Measurements from ENCODE around the gene EXOC1L.
A peak's percentile ranks its signal among the peaks of the same experiment; 100 is the strongest.

The EXOC1L gene

GRCh38 chr4:55819634-55820033 lies at the start of gene EXOC1L:
Gene EXOC1L, plus strand, starts transcription at chr4:55819790. Its CDS starts 237 bp downstream, at chr4:55820027.
- DNase-seq, result no peak

- DNase-seq, result no peak
Observed at GRCh38 chr4:55770662-55771061, 48.9 kb upstream of the EXOC1L start.

- DNase-seq, result no peak
Observed at GRCh38 chr4:55781341-55781740, 38.2 kb upstream of the EXOC1L start.

GRCh38 chr4:55781812-55782211 lies 37.8 kb upstream of the EXOC1L start:
- DNase-seq, result peak in 1 of 2 experiments; percentile 3

GRCh38 chr4:55783584-55783983 lies 36.0 kb upstream of the EXOC1L start:
- DNase-seq, result no peak

- no peak for DNase-seq
Observed at GRCh38 chr4:55784747-55785146, 34.8 kb upstream of the EXOC1L start.

GRCh38 chr4:55791666-55792065 lies 27.9 kb upstream of the EXOC1L start:
- no peak for DNase-seq

GRCh38 chr4:55793479-55793878 lies 26.1 kb upstream of the EXOC1L start:
- no peak for DNase-seq

GRCh38 chr4:55794053-55794452 lies 25.5 kb upstream of the EXOC1L start:
- no peak for DNase-seq

- DNase-seq, result no peak
Observed at GRCh38 chr4:55795341-55795740, 24.2 kb upstream of the EXOC1L start.

- DNase-seq, result peak in 1 of 2 experiments; percentile 1
Observed at GRCh38 chr4:55801498-55801897, 18.1 kb upstream of the EXOC1L start.

- no peak for DNase-seq
Observed at GRCh38 chr4:55807556-55807955, 12.0 kb upstream of the EXOC1L start.

GRCh38 chr4:55808186-55808585 lies 11.4 kb upstream of the EXOC1L start:
- peak in 1 of 2 experiments; percentile 43 for DNase-seq

- no peak for DNase-seq
Observed at GRCh38 chr4:55808632-55809031, 11.0 kb upstream of the EXOC1L start.

GRCh38 chr4:55817691-55818090 lies 1.9 kb upstream of the EXOC1L start:
- DNase-seq, result no peak

GRCh38 chr4:55820279-55820678 lies 689 bp downstream of the EXOC1L start:
- DNase-seq, result no peak

GRCh38 chr4:55822329-55822728 lies 2.7 kb downstream of the EXOC1L start:
- DNase-seq, result no peak

- DNase-seq, result no peak
Observed at GRCh38 chr4:55824865-55825264, 5.3 kb downstream of the EXOC1L start.

GRCh38 chr4:55826986-55827385 lies 7.4 kb downstream of the EXOC1L start:
- no peak for DNase-seq

GRCh38 chr4:55827582-55827981 lies 8.0 kb downstream of the EXOC1L start:
- no peak for DNase-seq

GRCh38 chr4:55830048-55830447 lies 10.5 kb downstream of the EXOC1L start:
- no peak for DNase-seq

GRCh38 chr4:55830716-55831115 lies 11.1 kb downstream of the EXOC1L start:
- no peak for DNase-seq

GRCh38 chr4:55834086-55834795 lies 14.7 kb downstream of the EXOC1L start:
- no peak for DNase-seq

GRCh38 chr4:55837903-55838302 lies 18.3 kb downstream of the EXOC1L start:
- no peak for DNase-seq

- no peak for DNase-seq
Observed at GRCh38 chr4:55838356-55838755, 18.8 kb downstream of the EXOC1L start.

Data from NCI-H524 (cell line).